ENCODE data around the gene PRKD3. TPM values are rescaled to one million over a fixed set of nuclear protein-coding genes. Genes with fewer than 3 reads are reported as not detected.
A peak's percentile ranks its signal among the peaks of the same experiment; 100 is the strongest.

PRKD3 gene
- total and polyA plus RNA-seq, 9 of the 15 experiments (the other 6 are each of a cell fraction or from before 2014, with no cell fraction given): 4.7 to 26.7 (median 17.0) TPM

GRCh38 chr2:37325625-37326071 is 1.0 kb upstream of the PRKD3 start (continued):
- TF ChIP-seq NKRF (IDR thresholded peaks at IDR 0.05; ENCODE audit: borderline replicate concordance): no peak

GRCh38 chr2:37324536-37324785 is 172 bp downstream of the PRKD3 start:
- Histone ChIP-seq H3K4me1 (replicated peaks in 1 of 2; ENCODE audit: control insufficient read depth in 2 of 2, insufficient read depth in 2 of 2, low read length in 2 of 2) (peaks cover 12 to 14% of the 10 kb centered on the region in 2 experiments), H3K36me3 (ENCODE audit: control insufficient read depth, insufficient read depth, low read length) (peaks cover 3% of the 10 kb centered on the region; the same call in 1 of the 3 replicates), H4K20me1 (replicated peaks; ENCODE audit: control insufficient read depth, insufficient read depth, low read length) (no peaks in the 10 kb centered on the region), H3K27me3 (ENCODE audit: control insufficient read depth in 2 of 2, insufficient read depth in 2 of 2, low read length in 2 of 2) (no peaks in the 10 kb centered on the region), H3K9me1 (ENCODE audit: control insufficient read depth, insufficient read depth, low read length) (no peaks in the 10 kb centered on the region), H3K79me2 (ENCODE audit: control insufficient read depth, insufficient read depth, low read length) (peaks cover 24% of the 10 kb centered on the region), H3K4me3 (peak overlapping the region; percentile 76), H3K9me3 (replicated peaks; ENCODE audit: control insufficient read depth, insufficient read depth, low read depth, low read length) (no peaks in the 10 kb centered on the region), H3K4me2 (ENCODE audit: insufficient read depth, low read length) (no peak overlapping the region; the same call in 1 of the 2 replicates), H3K9ac (ENCODE audit: insufficient read depth in 1 of 2, low read depth in 2 of 2, low read length in 2 of 2) (peak overlapping the region in 1 of 2 experiments; percentile 98; a peak in 2 of 4 replicates), H3K27ac (ENCODE audit: extremely low read depth, low read depth, low read length) (peak overlapping the region; percentile 72; the same call in 1 of the 3 replicates), H2AFZ (ENCODE audit: low read depth, low read length) (peak overlapping the region; percentile 47; the same call in 1 of the 2 replicates)
- in situ Hi-C loops (cut with MboI) (no loop called here), intact Hi-C loops (cut with micrococcal nuclease) (no loop called here)
- peak in 1 of 4 experiments; percentile 66 for DNase-seq (ENCODE audit: extremely low read depth in 1 of 4, low spot score in 3 of 4)
- ATAC-seq: no peak
- CTCF ChIA-PET (ENCODE audit: low intra/inter-chr PET ratio): no interaction called here
- no CpG with 5 or more reads among the region's 33 CpGs for WGBS (ENCODE audit: insufficient coverage, low coverage, missing lambda C conversion rate)
- FAIRE-seq: no peak
- BruUV-seq (replicated peaks): no TSS peak
- POLR2A ChIA-PET: no interaction called here
- peak in 1 of 2 experiments; percentile 83; a peak in 2 of 4 replicates for TF ChIP-seq ZNF639 (CRISPR knock-in tag; conservative IDR thresholded peaks at IDR 0.05 in 1 of 2, IDR thresholded peaks at IDR 0.05 in 1 of 2)
- TF ChIP-seq MYC (IDR thresholded peaks at IDR 0.05; ENCODE audit: low read depth, low read length): peak; percentile 36; the same call in 1 of the 2 replicates
- no peak for TF ChIP-seq MYC (CRISPR knock-in tag; IDR thresholded peaks at IDR 0.05; ENCODE audit: borderline replicate concordance, low read depth)
- TF ChIP-seq SIN3A (IDR thresholded peaks at IDR 0.05; ENCODE audit: borderline replicate concordance in 2 of 2, control insufficient read depth in 1 of 2, low read depth in 2 of 2, low read length in 2 of 2): 0 out of 4 replicates have a peak, but pooled peaks of 1 of the 2 experiments have one; percentile 19
- TF ChIP-seq ZSCAN29 (IDR thresholded peaks at IDR 0.05): no peak
- peak; percentile 33 for TF ChIP-seq KDM5B (IDR thresholded peaks at IDR 0.05; ENCODE audit: insufficient replicate concordance, low read depth, low read length)
- peak; percentile 89 for TF ChIP-seq HNRNPK (IDR thresholded peaks at IDR 0.05; ENCODE audit: low read depth, low read length, poor library complexity, severe bottlenecking)
- TF ChIP-seq PCBP1 (IDR thresholded peaks at IDR 0.05; ENCODE audit: low read depth, low read length, poor library complexity, severe bottlenecking): peak; percentile 90
- no peak for TF ChIP-seq RFX1 (IDR thresholded peaks at IDR 0.05)
- TF ChIP-seq AFF4 (CRISPR knock-in tag; IDR thresholded peaks at IDR 0.05): peak; percentile 45; the same call in 1 of the 2 replicates
- peak; percentile 45; the same call in 1 of the 2 replicates for TF ChIP-seq CXXC5 (CRISPR knock-in tag; IDR thresholded peaks at IDR 0.05)
